ENCODE measurements around the gene MCOLN1.
"Not testable (repeated sequence)": the region's sequence is repeated elsewhere in the genome, so short reads cannot be mapped to it uniquely, and the experiment has no call there.

Gene MCOLN1

DNA sequence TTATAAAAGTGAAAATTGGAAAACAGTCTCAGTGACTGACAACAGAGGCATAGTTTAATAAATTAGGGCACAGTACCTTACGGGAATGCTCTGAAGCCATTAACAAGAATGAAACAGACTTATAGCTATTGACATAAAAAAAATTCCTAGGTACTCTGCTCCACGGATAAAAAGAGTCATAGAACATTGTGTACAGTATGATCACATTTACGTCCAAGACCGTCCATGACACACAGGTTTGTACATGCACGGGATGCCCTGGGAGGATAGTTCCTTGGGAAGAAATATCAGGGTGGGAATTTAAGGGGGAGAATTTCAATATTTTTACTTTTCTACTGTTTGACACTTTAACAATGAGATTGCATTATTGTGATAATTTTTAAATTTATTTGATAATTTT is 48.3 kb downstream of the MCOLN1 start:
- Mint-ChIP-seq H3K4me3 (no peak overlapping the region), H3K27ac (no peak overlapping the region), H3K36me3 (ENCODE audit: low read depth) (no peaks in the 10 kb centered on the region), H3K27me3 (peaks cover 14% of the 10 kb centered on the region), H3K9me3 (no peaks in the 10 kb centered on the region), H3K4me1 (ENCODE audit: low read depth) (peaks cover 8% of the 10 kb centered on the region)
- intact Hi-C loops (cut with micrococcal nuclease) = no loop called here

- intact Hi-C loops (cut with micrococcal nuclease) = no loop called here
- peaks cover 38% of the 10 kb centered on the region for H3K27me3 Mint-ChIP-seq
- H3K4me3 Mint-ChIP-seq = no peak overlapping the region
- H3K36me3 Mint-ChIP-seq (ENCODE audit: low read depth) = no peaks in the 10 kb centered on the region
- no peaks in the 10 kb centered on the region for H3K9me3 Mint-ChIP-seq
- no peak overlapping the region for H3K27ac Mint-ChIP-seq
- peaks cover 14% of the 10 kb centered on the region for H3K4me1 Mint-ChIP-seq (ENCODE audit: low read depth)
Observed at GRCh38 chr19:7575434-7576040, 53.1 kb downstream of the MCOLN1 start.

- H3K4me3 Mint-ChIP-seq; H3K27ac Mint-ChIP-seq; H3K9me3 Mint-ChIP-seq; H3K36me3 Mint-ChIP-seq (ENCODE audit: low read depth); intact Hi-C loops (cut with micrococcal nuclease): not testable (repeated sequence)
- Mint-ChIP-seq H3K4me1 (ENCODE audit: low read depth) (peaks cover 14% of the 10 kb centered on the region), H3K27me3 (peaks cover 48% of the 10 kb centered on the region)
Observed at GRCh38 chr19:7577422-7577821, 55.0 kb downstream of the MCOLN1 start.

DNA sequence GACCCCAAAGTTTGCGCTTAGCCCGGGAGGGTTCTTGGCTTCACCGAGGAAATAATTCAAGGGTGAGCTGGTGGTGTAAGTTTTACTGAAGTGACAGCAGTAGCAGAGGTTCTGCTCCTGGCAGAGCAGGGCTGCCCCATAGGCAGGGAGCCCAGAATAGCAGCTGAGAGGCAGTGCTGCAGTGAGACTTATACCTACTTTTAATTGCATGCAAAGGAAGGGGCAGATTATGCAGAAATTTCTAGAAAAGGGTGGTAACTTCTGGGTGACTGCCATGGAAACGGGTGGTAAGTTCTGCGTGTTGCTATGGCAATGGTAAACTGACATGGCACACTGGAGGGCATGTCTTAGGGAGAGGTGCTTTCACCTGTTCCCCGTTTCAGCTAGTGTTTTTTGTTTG is 55.7 kb downstream of the MCOLN1 start:
- H3K9me3 Mint-ChIP-seq = no peaks in the 10 kb centered on the region
- intact Hi-C loops (cut with micrococcal nuclease) = no loop called here
- H3K27ac Mint-ChIP-seq = no peak overlapping the region
- peaks cover 53% of the 10 kb centered on the region for H3K27me3 Mint-ChIP-seq
- peaks cover 14% of the 10 kb centered on the region for H3K4me1 Mint-ChIP-seq (ENCODE audit: low read depth)
- no peaks in the 10 kb centered on the region for H3K36me3 Mint-ChIP-seq (ENCODE audit: low read depth)
- H3K4me3 Mint-ChIP-seq = no peak overlapping the region

DNA sequence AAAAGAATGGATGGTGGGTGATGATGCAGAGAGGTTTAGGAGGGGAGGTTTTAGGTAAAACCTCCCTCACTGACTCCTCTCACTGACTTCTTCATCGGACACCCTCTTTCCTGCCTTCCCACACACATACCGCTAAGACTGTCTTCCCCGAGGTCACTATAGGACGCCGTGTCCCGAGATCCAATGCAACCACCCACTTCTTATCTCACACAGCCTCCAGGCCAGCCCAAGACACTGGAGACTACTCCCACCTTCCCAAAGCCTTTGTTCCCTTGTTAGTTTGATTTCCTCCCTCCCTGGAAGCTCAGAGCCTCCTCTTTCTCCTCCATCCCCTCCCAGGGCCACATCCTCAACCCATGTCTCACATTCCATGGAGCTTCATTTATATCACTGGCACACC is 56.8 kb downstream of the MCOLN1 start:
- Mint-ChIP-seq H3K27me3 (peaks cover 50% of the 10 kb centered on the region), H3K27ac (peak overlapping the region; percentile 5), H3K9me3 (no peaks in the 10 kb centered on the region), H3K4me1 (ENCODE audit: low read depth) (peaks cover 14% of the 10 kb centered on the region), H3K4me3 (no peak overlapping the region), H3K36me3 (ENCODE audit: low read depth) (no peaks in the 10 kb centered on the region)
- intact Hi-C loops (cut with micrococcal nuclease) = no loop called here

GRCh38 chr19:7582446-7582845 is 60.0 kb downstream of the MCOLN1 start:
- Mint-ChIP-seq H3K27ac (no peak overlapping the region), H3K27me3 (peaks cover 39% of the 10 kb centered on the region), H3K36me3 (ENCODE audit: low read depth) (no peaks in the 10 kb centered on the region), H3K4me3 (no peak overlapping the region), H3K4me1 (ENCODE audit: low read depth) (peaks cover 17% of the 10 kb centered on the region), H3K9me3 (no peaks in the 10 kb centered on the region)
- intact Hi-C loops (cut with micrococcal nuclease) = no loop called here
